ENCODE measurements around the gene MRAP2. TPM values are rescaled to one million over a fixed set of nuclear protein-coding genes. Genes with fewer than 3 reads are reported as not detected.

MRAP2 gene
- total and polyA plus RNA-seq, 7 experiments from 2014 or later = not detected

DNA sequence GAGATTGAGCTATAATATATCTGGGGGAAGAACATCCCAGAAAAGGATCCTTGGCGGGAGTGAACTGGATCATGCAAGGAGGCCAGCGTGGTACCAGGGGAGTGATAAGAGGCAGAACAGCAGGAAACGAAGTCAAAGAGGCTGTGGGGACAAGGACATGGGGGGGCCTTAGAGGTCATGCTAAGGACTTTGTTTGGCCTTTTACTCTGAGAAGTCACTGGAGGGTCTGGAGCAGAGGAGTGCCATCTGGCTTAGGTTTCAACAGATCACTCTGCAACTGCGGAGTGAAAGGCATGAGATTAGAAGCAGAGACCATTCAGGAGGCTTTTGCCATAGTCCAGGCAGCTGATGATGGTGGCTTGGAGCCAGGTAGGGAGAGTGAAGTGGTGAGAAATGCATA, 24.3 kb downstream of the MRAP2 start:
- DNase-seq = no peak
- Mint-ChIP-seq H3K9me3 (no peaks in the 10 kb centered on the region), H3K36me3 (no peaks in the 10 kb centered on the region), H3K4me3 (no peak overlapping the region), H3K27ac (no peak overlapping the region), H3K27me3 (peaks cover 0 to 5% (median 0%) of the 10 kb centered on the region in 5 donors), H3K4me1 (no peaks in the 10 kb centered on the region)
- ChIA-PET POLR2A (no interaction called here), CTCF (no interaction called here)
- no peak for ATAC-seq
- Histone ChIP-seq H3K36me3 (ENCODE audit: control insufficient read depth in 2 of 3, insufficient read depth in 3 of 3, low read length in 3 of 3) (no peaks in the 10 kb centered on the region), H3K27ac (ENCODE audit: low read depth, low read length) (no peak overlapping the region), H3K4me1 (ENCODE audit: control insufficient read depth in 2 of 2, insufficient read depth in 2 of 2, low read length in 2 of 2) (no peaks in the 10 kb centered on the region), H3K9me3 (ENCODE audit: control insufficient read depth in 2 of 3, low read length in 3 of 3) (no peaks in the 10 kb centered on the region), H3K4me3 (ENCODE audit: low read length) (no peak overlapping the region), H3K27me3 (ENCODE audit: control insufficient read depth in 2 of 2, insufficient read depth in 2 of 2, low read length in 2 of 2) (no peaks in the 10 kb centered on the region)
- intact Hi-C loops (cut with micrococcal nuclease) = no loop called here

DNA sequence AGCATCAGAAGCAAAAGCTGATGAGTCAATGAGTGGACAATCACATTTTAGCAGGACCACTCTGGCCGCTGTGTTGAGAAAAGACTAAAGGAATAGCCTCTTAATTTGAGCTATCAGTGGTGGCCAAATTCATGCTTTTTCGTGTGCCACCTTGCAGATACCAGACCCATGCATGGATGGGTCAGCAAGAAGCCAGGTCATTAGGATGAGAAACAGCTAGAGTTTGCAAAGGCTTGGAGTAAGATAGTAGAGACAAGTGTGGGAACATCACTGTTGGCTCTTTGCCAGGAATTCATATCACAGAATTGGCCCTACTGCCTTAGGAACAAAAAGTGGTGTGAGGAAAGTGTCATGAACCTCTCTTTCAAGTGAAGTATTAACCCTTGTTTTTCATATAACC, 25.5 kb downstream of the MRAP2 start:
- Histone ChIP-seq H3K4me1 (ENCODE audit: control insufficient read depth in 2 of 2, insufficient read depth in 2 of 2, low read length in 2 of 2) (no peaks in the 10 kb centered on the region), H3K9me3 (ENCODE audit: control insufficient read depth in 2 of 3, low read length in 3 of 3) (no peaks in the 10 kb centered on the region), H3K27ac (ENCODE audit: low read depth, low read length) (no peak overlapping the region), H3K27me3 (ENCODE audit: control insufficient read depth in 2 of 2, insufficient read depth in 2 of 2, low read length in 2 of 2) (no peaks in the 10 kb centered on the region), H3K4me3 (ENCODE audit: low read length) (no peak overlapping the region), H3K36me3 (ENCODE audit: control insufficient read depth in 2 of 3, insufficient read depth in 3 of 3, low read length in 3 of 3) (no peaks in the 10 kb centered on the region)
- DNase-seq (no peak), ATAC-seq (no peak)
- H3K27me3 Mint-ChIP-seq = peaks cover 0 to 2% (median 0%) of the 10 kb centered on the region in 5 donors
- no peak overlapping the region for H3K27ac Mint-ChIP-seq
- H3K4me1 Mint-ChIP-seq = no peaks in the 10 kb centered on the region
- ChIA-PET POLR2A (no interaction called here), CTCF (no interaction called here)
- H3K9me3 Mint-ChIP-seq = peaks cover 0 to 2% (median 0%) of the 10 kb centered on the region in 11 donors
- intact Hi-C loops (cut with micrococcal nuclease) = no loop called here
- H3K36me3 Mint-ChIP-seq = no peaks in the 10 kb centered on the region
- no peak overlapping the region for H3K4me3 Mint-ChIP-seq

- Histone ChIP-seq H3K9me3 (ENCODE audit: control insufficient read depth in 2 of 3, low read length in 3 of 3) (no peaks in the 10 kb centered on the region), H3K4me3 (ENCODE audit: low read length) (no peak overlapping the region), H3K36me3 (ENCODE audit: control insufficient read depth in 2 of 3, insufficient read depth in 3 of 3, low read length in 3 of 3) (no peaks in the 10 kb centered on the region), H3K27me3 (ENCODE audit: control insufficient read depth in 2 of 2, insufficient read depth in 2 of 2, low read length in 2 of 2) (no peaks in the 10 kb centered on the region), H3K27ac (ENCODE audit: low read depth, low read length) (no peak overlapping the region), H3K4me1 (ENCODE audit: control insufficient read depth in 2 of 2, insufficient read depth in 2 of 2, low read length in 2 of 2) (no peaks in the 10 kb centered on the region)
- no peak for DNase-seq
- Mint-ChIP-seq H3K27me3 (peaks cover 0 to 2% (median 0%) of the 10 kb centered on the region in 5 donors), H3K4me3 (no peak overlapping the region), H3K4me1 (no peaks in the 10 kb centered on the region), H3K9me3 (peaks cover 0 to 2% (median 0%) of the 10 kb centered on the region in 11 donors), H3K27ac (no peak overlapping the region), H3K36me3 (no peaks in the 10 kb centered on the region)
- ATAC-seq = no peak
- POLR2A ChIA-PET = interaction anchor here (0.6 kb wide), 1 partner anchor 856 kb away, joined by 3 read pairs; no protein-coding TSS in a partner anchor
- CTCF ChIA-PET = no interaction called here
- intact Hi-C loops (cut with micrococcal nuclease) = no loop called here
Observed at GRCh38 chr6:84061174-84061573, 27.6 kb downstream of the MRAP2 start.

GRCh38 chr6:84061613-84062398, 28.2 kb downstream of the MRAP2 start:
- no peak for DNase-seq
- Histone ChIP-seq H3K27ac (ENCODE audit: low read depth, low read length) (no peak overlapping the region), H3K4me1 (ENCODE audit: control insufficient read depth in 2 of 2, insufficient read depth in 2 of 2, low read length in 2 of 2) (no peaks in the 10 kb centered on the region), H3K9me3 (ENCODE audit: control insufficient read depth in 2 of 3, low read length in 3 of 3) (no peaks in the 10 kb centered on the region), H3K27me3 (ENCODE audit: control insufficient read depth in 2 of 2, insufficient read depth in 2 of 2, low read length in 2 of 2) (no peaks in the 10 kb centered on the region), H3K4me3 (ENCODE audit: low read length) (no peak overlapping the region), H3K36me3 (ENCODE audit: control insufficient read depth in 2 of 3, insufficient read depth in 3 of 3, low read length in 3 of 3) (no peaks in the 10 kb centered on the region)
- POLR2A ChIA-PET = interaction anchor here (0.6 kb wide), 1 partner anchor 855 kb away, joined by 3 read pairs; no protein-coding TSS in a partner anchor
- Mint-ChIP-seq H3K4me1 (no peaks in the 10 kb centered on the region), H3K36me3 (no peaks in the 10 kb centered on the region), H3K9me3 (peaks cover 0 to 2% (median 0%) of the 10 kb centered on the region in 11 donors), H3K27me3 (no peaks in the 10 kb centered on the region), H3K27ac (no peak overlapping the region), H3K4me3 (no peak overlapping the region)
- CTCF ChIA-PET = no interaction called here
- no peak for ATAC-seq
- intact Hi-C loops (cut with micrococcal nuclease) = no loop called here

- Mint-ChIP-seq H3K27ac (no peak overlapping the region), H3K27me3 (no peaks in the 10 kb centered on the region), H3K4me3 (no peak overlapping the region), H3K9me3 (peaks cover 0 to 2% (median 0%) of the 10 kb centered on the region in 11 donors), H3K36me3 (no peaks in the 10 kb centered on the region), H3K4me1 (no peaks in the 10 kb centered on the region)
- POLR2A ChIA-PET = no interaction called here
- H3K27me3 ChIP-seq (ENCODE audit: control insufficient read depth in 2 of 2, insufficient read depth in 2 of 2, low read length in 2 of 2) = no peaks in the 10 kb centered on the region
- intact Hi-C loops (cut with micrococcal nuclease) = no loop called here
- no peak for DNase-seq
- H3K4me3 ChIP-seq (ENCODE audit: low read length) = no peak overlapping the region
- CTCF ChIA-PET = no interaction called here
- H3K36me3 ChIP-seq (ENCODE audit: control insufficient read depth in 2 of 3, insufficient read depth in 3 of 3, low read length in 3 of 3) = no peaks in the 10 kb centered on the region
- H3K27ac ChIP-seq (ENCODE audit: low read depth, low read length) = no peak overlapping the region
- H3K9me3 ChIP-seq (ENCODE audit: control insufficient read depth in 2 of 3, low read length in 3 of 3) = no peaks in the 10 kb centered on the region
- H3K4me1 ChIP-seq (ENCODE audit: control insufficient read depth in 2 of 2, insufficient read depth in 2 of 2, low read length in 2 of 2) = no peaks in the 10 kb centered on the region
- no peak for ATAC-seq
Observed at GRCh38 chr6:84062519-84063154, 29.1 kb downstream of the MRAP2 start.

DNA sequence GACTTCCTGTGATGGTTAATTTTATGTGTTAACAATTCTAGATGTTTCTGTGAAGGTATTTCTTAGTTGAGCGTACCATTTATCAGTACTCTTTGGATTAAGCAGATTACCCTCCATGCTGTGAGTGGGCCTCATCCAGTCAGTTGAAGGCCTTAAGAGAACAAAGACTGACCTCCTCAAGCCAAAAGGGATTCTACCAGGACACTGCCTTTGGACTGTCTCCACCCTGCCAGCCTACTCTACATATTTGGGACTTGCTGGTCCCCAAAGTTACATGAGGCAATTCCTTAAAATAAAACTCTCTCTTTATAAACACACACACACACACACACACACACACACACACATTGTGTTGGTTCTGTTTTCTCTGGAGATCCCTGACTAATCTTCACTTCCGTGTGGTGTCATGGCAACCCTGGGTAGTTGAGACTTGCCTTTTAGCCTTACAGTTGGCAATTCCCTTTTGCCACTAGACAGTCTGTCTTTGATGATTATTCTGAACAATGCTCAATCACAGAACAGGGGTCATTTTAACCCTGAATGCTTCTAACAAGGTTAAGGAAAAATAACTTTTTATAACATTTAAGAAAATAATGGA, 32.2 kb downstream of the MRAP2 start:
- ATAC-seq (no peak), DNase-seq (no peak)
- no peaks in the 10 kb centered on the region for H3K9me3 ChIP-seq (ENCODE audit: control insufficient read depth in 2 of 3, low read length in 3 of 3)
- ChIA-PET CTCF (no interaction called here), POLR2A (no interaction called here)
- H3K27ac ChIP-seq (ENCODE audit: low read depth, low read length) = no peak overlapping the region
- Mint-ChIP-seq H3K27me3 (peaks cover 0 to 4% (median 0%) of the 10 kb centered on the region in 5 donors), H3K4me3 (no peak overlapping the region), H3K9me3 (peaks cover 0 to 17% (median 1%) of the 10 kb centered on the region in 11 donors), H3K27ac (no peak overlapping the region), H3K4me1 (no peaks in the 10 kb centered on the region), H3K36me3 (no peaks in the 10 kb centered on the region)
- H3K4me1 ChIP-seq (ENCODE audit: control insufficient read depth in 2 of 2, insufficient read depth in 2 of 2, low read length in 2 of 2) = no peaks in the 10 kb centered on the region
- no peaks in the 10 kb centered on the region for H3K27me3 ChIP-seq (ENCODE audit: control insufficient read depth in 2 of 2, insufficient read depth in 2 of 2, low read length in 2 of 2)
- intact Hi-C loops (cut with micrococcal nuclease) = no loop called here
- no peak overlapping the region for H3K4me3 ChIP-seq (ENCODE audit: low read length)
- no peaks in the 10 kb centered on the region for H3K36me3 ChIP-seq (ENCODE audit: control insufficient read depth in 2 of 3, insufficient read depth in 3 of 3, low read length in 3 of 3)
